Activated CD4-positive, alpha-beta T cell treated with anti-CD3 and anti-CD28 coated beads, Interleukin-2, amount 50 U/mL, for 4 hours (primary cell): ENCODE data around the gene FIS1.
"Not testable (repeated sequence)": the region's sequence is repeated elsewhere in the genome, so short reads cannot be mapped to it uniquely, and the experiment has no call there.

Source experiments
- DNase-seq, 2 experiments: peaks; one replicate each; pipeline ENCODE4 v3.0.0-alpha.2; 2020

The FIS1 gene

GRCh38 chr7:101244375-101245146 is at the start of gene FIS1:
Gene FIS1 (minus strand): TSS chr7:101245081. CDS start chr7:101245004, 77 bp downstream.
- peak; percentile 87 to 88 for DNase-seq

DNA sequence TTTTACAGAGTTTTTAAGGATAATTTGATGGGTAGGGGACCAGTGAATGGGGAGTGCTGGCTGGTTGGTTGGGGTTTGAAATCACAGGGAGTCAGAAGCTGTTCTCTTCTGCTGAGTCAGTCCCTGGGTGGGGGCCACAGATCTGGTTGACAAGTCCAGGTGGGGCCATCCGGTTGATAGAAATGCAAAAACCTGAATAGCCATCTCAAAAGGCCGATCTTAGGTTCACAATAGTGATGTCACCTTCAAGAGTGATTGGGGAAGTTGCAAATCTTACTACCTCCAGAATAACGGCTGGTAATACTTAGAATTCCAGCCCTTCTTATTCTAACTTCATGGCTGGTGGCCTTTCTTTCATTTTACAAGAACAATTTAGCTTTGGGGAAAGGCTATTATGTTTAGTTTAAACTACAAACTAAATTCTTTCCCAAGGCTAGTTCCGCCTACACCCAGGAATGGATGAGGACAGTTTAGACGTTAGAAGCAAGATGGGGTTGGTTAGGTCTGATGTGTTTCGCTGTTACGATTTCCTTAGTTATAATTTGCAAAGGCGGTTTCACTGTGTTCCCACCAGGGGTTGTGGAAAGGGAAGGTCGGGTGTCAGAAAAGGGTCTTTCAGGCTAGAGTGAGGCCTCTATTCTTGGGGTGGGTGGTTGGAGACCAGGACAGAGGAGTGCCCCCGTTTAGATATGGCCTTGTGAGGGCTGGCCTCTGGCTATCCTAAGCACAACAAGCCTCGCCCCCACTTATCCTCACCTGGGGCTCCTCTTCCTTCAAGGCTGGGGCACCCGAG is 49.4 kb upstream of the FIS1 start:
- no peak for DNase-seq

GRCh38 chr7:101293069-101294021 is 48.5 kb upstream of the FIS1 start:
- not testable (repeated sequence) for DNase-seq

- DNase-seq: not testable (repeated sequence)
These were observed 47.7 kb upstream of the FIS1 start for GRCh38 chr7:101292566-101292965.

GRCh38 chr7:101290186-101291037 is 45.5 kb upstream of the FIS1 start:
- peak; percentile 52 to 55 for DNase-seq

DNA sequence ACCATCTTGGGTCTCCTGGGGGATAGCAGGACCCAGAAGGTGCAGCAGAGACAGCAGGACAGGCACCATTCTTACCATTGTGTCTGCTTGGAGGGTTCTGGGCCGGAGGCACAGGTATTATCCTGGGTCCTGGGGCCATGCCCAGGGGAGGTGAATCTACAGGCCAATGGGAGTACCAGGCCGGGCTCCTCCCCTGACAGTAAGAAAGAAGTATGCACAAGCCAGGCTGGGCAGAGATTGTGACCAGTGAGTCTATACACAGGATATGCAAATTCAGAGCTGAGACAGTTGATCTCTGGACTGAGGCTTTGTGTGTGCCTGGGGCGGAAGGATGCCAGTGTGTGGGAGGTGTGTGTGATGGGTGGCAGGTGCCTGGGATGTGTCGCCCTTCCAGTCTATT is 44.8 kb upstream of the FIS1 start:
- not testable (repeated sequence) for DNase-seq

GRCh38 chr7:101288439-101288838 is 43.6 kb upstream of the FIS1 start:
- DNase-seq: no peak

DNA sequence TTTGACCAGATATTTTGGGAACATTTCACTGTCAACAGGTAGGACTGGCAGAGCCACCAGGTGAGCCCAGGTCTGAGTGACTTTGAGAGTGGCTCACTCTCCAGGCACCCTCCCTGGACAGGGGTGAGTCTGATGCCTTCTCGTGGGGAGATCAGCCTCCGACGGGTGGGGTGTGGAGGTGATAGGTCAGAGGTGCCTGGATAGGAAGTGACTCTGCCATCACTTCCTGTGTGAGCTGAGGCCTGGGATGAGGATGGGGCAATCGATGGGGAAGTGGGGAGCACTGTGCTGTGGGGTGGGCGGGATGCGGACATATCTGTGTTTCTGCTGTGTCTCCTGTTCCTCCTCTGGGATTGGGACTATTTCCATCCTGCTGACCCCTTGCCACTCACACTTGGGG is 42.2 kb upstream of the FIS1 start:
- no peak for DNase-seq

GRCh38 chr7:101285880-101286279 is 41.0 kb upstream of the FIS1 start:
- not testable (repeated sequence) for DNase-seq

DNA sequence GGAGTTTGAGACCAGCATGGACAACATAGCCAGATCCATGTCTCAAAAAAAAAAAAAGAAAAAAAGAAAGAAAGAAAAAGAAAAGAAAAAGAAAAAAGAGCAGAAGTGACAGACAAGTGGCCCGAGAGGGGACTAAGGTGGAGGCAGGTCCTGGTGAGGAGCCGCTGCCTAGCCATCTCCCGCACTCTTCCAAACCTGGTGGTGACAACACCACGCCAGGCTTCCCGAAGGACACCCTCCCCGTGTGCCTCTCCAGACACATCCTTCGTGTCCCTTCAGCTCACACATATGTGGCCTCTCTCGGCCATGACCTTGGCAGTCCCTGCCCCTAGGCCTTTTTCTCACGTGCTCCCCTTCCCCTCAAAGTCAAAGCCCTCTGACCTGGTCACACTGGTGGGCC is 40.3 kb upstream of the FIS1 start:
- no peak for DNase-seq

GRCh38 chr7:101280912-101281311 is 36.0 kb upstream of the FIS1 start:
- DNase-seq: not testable (repeated sequence)

DNA sequence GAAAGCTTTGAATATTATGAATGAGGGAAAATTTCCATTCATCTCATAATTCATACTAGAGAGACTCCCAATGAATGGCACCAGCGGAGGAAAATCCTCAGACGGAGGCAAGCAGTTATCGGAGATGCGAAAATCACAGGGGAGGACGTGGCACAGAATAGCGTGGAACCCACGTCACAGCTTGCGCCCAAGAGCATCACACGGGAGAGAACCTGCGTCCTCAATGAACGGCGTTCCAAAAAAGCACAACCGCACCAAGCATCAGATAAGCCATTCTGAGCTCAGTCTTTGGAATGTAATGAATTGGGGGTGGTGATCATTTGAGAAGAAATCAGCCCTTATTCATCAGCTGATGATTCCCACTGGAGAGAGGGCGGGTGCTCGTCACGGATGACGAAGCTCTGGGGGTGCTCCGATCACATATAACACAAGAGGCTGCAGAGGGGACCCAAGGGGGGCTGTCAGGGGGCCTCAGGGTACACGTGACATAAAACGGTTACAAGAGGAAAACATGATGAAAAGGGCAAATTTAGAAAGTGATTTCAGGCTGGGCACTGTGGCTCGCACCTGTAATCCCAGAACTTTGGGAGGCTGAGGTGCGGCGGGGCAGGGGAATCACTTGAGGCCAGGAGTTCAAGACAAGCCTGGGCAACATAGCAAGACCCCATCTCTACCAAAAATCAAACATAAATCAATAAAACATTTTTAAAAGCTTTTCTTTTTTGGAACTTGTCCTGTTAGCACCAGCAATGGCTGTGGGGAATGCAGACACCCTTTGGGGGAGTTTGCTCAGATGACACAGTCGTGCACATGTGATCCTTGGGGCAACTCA is 33.8 kb upstream of the FIS1 start:
- no peak for DNase-seq

DNA sequence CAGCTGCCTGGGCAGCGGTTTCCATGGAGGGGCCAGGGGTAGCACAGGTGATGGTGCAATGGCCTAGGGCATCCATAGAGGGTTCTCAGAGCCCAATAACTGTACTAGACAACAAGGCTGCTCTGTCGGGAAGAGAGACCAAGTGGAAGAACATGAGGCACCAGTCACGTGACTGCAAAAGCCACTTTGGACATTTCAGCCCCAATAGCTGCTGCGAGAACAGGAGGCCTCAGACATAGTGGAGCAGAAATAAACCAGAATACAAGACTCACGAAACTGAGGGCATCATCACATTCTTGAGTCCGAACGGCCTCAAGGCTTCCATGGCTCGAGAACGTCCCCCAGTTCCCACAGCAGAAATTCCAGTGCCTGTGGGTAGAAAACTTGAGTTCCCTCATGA is 32.3 kb upstream of the FIS1 start:
- DNase-seq: no peak

DNA sequence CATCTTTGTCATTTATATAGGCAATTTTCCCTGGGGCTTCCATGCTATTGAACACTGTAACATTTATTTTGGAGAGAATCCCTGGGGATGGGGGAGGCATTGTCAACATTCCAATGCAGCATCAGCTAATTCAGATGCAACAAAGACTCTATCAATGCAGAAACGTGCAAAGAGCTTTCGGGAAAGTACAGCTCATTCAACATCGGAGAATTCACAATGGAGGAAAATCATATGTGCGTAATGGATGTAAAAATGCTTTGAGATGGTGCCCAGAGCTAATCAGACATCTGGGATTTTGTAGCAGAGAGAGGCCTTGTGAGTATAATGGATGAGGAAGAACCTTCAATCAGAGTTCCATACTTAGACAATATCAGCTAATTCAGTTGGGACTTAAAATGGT is 28.3 kb upstream of the FIS1 start:
- no peak for DNase-seq

DNA sequence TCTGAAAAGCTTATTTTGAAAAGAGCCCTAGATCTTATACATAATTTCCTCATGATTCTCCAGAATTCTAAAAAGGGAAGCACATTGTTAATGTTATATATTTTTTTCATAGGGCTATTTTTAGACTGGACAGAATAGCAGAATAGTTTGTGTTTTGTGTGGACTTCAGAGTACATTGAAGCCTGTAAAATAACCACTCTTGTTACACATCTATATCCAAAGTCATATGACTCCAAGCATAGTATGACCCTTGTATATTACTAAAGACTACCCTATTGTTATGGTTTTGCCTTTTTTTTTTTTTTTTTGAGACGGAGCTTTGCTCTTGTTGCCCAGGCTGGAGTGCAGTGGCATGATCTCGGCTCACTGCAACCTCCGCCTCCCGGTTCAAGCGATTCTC is 26.1 kb upstream of the FIS1 start:
- DNase-seq: no peak

GRCh38 chr7:101269664-101270063 is 24.8 kb upstream of the FIS1 start:
- no peak for DNase-seq

GRCh38 chr7:101265622-101266516 is 21.0 kb upstream of the FIS1 start:
- no peak for DNase-seq

GRCh38 chr7:101264102-101264706 is 19.3 kb upstream of the FIS1 start:
- not testable (repeated sequence) for DNase-seq

GRCh38 chr7:101258243-101258731 is 13.4 kb upstream of the FIS1 start:
- no peak for DNase-seq
